Large intestine (tissue), 3 donors: ENCODE results near the gene TRAF4. TPM values are rescaled to one million over a fixed set of nuclear protein-coding genes. Genes with fewer than 3 reads are reported as not detected.
A peak's percentile ranks its signal among the peaks of the same experiment; 100 is the strongest.

Experiments
- DNase-seq, 2 donors: peaks; one replicate each; pipeline versions ENCODE4 v3.0.0 to v3.0.0-alpha.2; 2013
- H3K27ac ChIP-seq: one replicate; pipeline ENCODE4 v1.5.1; 2013; ENCODE audit warnings: low read length
- H3K27me3 ChIP-seq: 2 replicates; pipeline ENCODE4 v1.6.1; 2013; ENCODE audit warnings: low read length; ENCODE audit not compliant: control insufficient read depth, insufficient read depth
- H3K36me3 ChIP-seq: 2 replicates; pipeline ENCODE4 v1.6.1; 2013; ENCODE audit warnings: low read length; ENCODE audit not compliant: control insufficient read depth, insufficient read depth
- H3K4me1 ChIP-seq: one replicate; pipeline ENCODE4 v1.6.1; 2013; ENCODE audit warnings: low read length; ENCODE audit not compliant: control insufficient read depth, insufficient read depth
- H3K4me3 ChIP-seq: one replicate; pipeline ENCODE4 v1.5.1; 2013; ENCODE audit warnings: low read length
- H3K9me3 ChIP-seq: one replicate; pipeline ENCODE4 v1.6.1; 2013; ENCODE audit warnings: mild to moderate bottlenecking, low read depth, low read length, moderate library complexity; ENCODE audit not compliant: control insufficient read depth
- WGBS: methylation state at CpG from one replicate; pipeline ENCODE4 v1.1.5; 2013; ENCODE audit warnings: low lambda C conversion rate; ENCODE audit not compliant: insufficient coverage; 5-methylcytosine and 5-hydroxymethylcytosine counted together
- polyA plus RNA-seq: library from polyadenylated mRNA; unstranded; fragments of 120-200 nt; gene quantifications from one replicate; pipeline ENCODE4 v1.2.1, GENCODE V29; 2013

TRAF4 gene
- polyA plus RNA-seq, 1 donor = 91.8 TPM

GRCh38 chr17:28750178-28751047, 6.6 kb downstream of the TRAF4 start:
- DNase-seq = peak; percentile 85 to 87
- H3K36me3 ChIP-seq = peaks cover 58% of the 10 kb centered on the region
- H3K27me3 ChIP-seq = no peaks in the 10 kb centered on the region
- 67% methylated on average over 1 of the region's 20 CpGs for WGBS
- H3K9me3 ChIP-seq = no peaks in the 10 kb centered on the region
- H3K27ac ChIP-seq = peak overlapping the region; percentile 38
- no peak overlapping the region for H3K4me3 ChIP-seq
- peaks cover 33% of the 10 kb centered on the region for H3K4me1 ChIP-seq

GRCh38 chr17:28751600-28752366, 8.0 kb downstream of the TRAF4 start:
- peaks cover 54% of the 10 kb centered on the region for H3K36me3 ChIP-seq
- no CpG with 5 or more reads among the region's 10 CpGs for WGBS
- peaks cover 20% of the 10 kb centered on the region for H3K4me1 ChIP-seq

GRCh38 chr17:28755486-28755885, 11.7 kb downstream of the TRAF4 start:
- H3K9me3 ChIP-seq = no peaks in the 10 kb centered on the region
- peaks cover 3% of the 10 kb centered on the region for H3K4me1 ChIP-seq
- H3K36me3 ChIP-seq = peaks cover 49% of the 10 kb centered on the region
- no peak overlapping the region for H3K4me3 ChIP-seq
- no peaks in the 10 kb centered on the region for H3K27me3 ChIP-seq
- no CpG with 5 or more reads among the region's 7 CpGs for WGBS
- no peak for DNase-seq
- H3K27ac ChIP-seq = no peak overlapping the region

More at GRCh38 chr17:28751600-28752366, 8.0 kb downstream of the TRAF4 start:
- no peak for DNase-seq
- H3K27me3 ChIP-seq = no peaks in the 10 kb centered on the region
- no peak overlapping the region for H3K4me3 ChIP-seq
- H3K9me3 ChIP-seq = no peaks in the 10 kb centered on the region
- no peak overlapping the region for H3K27ac ChIP-seq

GRCh38 chr17:28756049-28756804, 12.4 kb downstream of the TRAF4 start:
- Histone ChIP-seq H3K4me1 (no peaks in the 10 kb centered on the region), H3K4me3 (no peak overlapping the region), H3K9me3 (no peaks in the 10 kb centered on the region), H3K36me3 (peaks cover 49% of the 10 kb centered on the region), H3K27ac (no peak overlapping the region), H3K27me3 (no peaks in the 10 kb centered on the region)
- DNase-seq = no peak
- WGBS = 80% methylated on average over 3 of the region's 5 CpGs

- no peaks in the 10 kb centered on the region for H3K4me1 ChIP-seq
- H3K36me3 ChIP-seq = peaks cover 55% of the 10 kb centered on the region
- no peaks in the 10 kb centered on the region for H3K9me3 ChIP-seq
- DNase-seq = no peak
- no peak overlapping the region for H3K27ac ChIP-seq
- 100% methylated on average over 2 of the region's 32 CpGs for WGBS
- H3K27me3 ChIP-seq = no peaks in the 10 kb centered on the region
- no peak overlapping the region for H3K4me3 ChIP-seq
Measured at GRCh38 chr17:28758411-28759121, 14.8 kb downstream of the TRAF4 start.

- H3K36me3 ChIP-seq = peaks cover 55% of the 10 kb centered on the region
- no peak overlapping the region for H3K27ac ChIP-seq
- no peaks in the 10 kb centered on the region for H3K27me3 ChIP-seq
- H3K9me3 ChIP-seq = no peaks in the 10 kb centered on the region
- no peak overlapping the region for H3K4me3 ChIP-seq
- no peaks in the 10 kb centered on the region for H3K4me1 ChIP-seq
- DNase-seq = no peak
- no CpG with 5 or more reads among the region's 18 CpGs for WGBS
Measured at GRCh38 chr17:28759256-28759865, 15.6 kb downstream of the TRAF4 start.

GRCh38 chr17:28760601-28761562, 17.1 kb downstream of the TRAF4 start:
- no CpG with 5 or more reads among the region's 9 CpGs for WGBS
- no peak overlapping the region for H3K4me3 ChIP-seq
- no peaks in the 10 kb centered on the region for H3K9me3 ChIP-seq
- no peaks in the 10 kb centered on the region for H3K27me3 ChIP-seq
- H3K27ac ChIP-seq = no peak overlapping the region
- peaks cover 63% of the 10 kb centered on the region for H3K36me3 ChIP-seq
- no peaks in the 10 kb centered on the region for H3K4me1 ChIP-seq
- no peak for DNase-seq

GRCh38 chr17:28763137-28763799, 19.5 kb downstream of the TRAF4 start:
- no peaks in the 10 kb centered on the region for H3K27me3 ChIP-seq
- H3K4me3 ChIP-seq = no peak overlapping the region
- WGBS = no CpG with 5 or more reads among the region's 1 CpG
- no peaks in the 10 kb centered on the region for H3K4me1 ChIP-seq
- H3K27ac ChIP-seq = no peak overlapping the region
- no peaks in the 10 kb centered on the region for H3K9me3 ChIP-seq
- no peak for DNase-seq
- H3K36me3 ChIP-seq = peaks cover 56% of the 10 kb centered on the region
